ENCODE measurements around the gene PLEKHG2.

DNA sequence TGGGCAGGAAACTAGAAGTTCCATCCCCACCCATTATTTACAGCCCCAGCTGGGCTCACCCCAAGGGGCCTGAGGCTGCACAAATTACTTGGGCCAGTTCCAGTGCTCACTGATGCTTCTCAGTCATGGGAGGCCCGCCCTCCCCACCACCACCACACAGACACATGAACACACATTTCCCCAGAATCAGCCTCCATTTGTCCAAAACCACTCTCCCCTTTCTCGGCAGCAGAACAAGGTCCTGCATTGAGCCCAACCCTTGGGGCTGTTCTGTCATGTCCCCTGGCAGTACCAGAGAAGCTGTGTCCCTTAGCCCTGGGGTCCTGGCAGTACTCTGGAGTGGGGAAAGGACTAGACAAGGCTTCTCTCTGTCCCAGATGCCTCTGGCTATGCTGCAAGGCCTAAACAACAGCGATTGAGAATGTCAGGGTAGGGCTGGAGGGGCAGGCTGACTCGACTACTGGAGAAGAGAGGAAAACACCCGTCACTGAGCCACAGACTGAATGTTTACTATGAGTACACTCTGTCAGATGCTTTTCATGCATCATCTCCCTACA lies 48.5 kb upstream of the PLEKHG2 start:
- TF ChIP-seq, protein P1, sequence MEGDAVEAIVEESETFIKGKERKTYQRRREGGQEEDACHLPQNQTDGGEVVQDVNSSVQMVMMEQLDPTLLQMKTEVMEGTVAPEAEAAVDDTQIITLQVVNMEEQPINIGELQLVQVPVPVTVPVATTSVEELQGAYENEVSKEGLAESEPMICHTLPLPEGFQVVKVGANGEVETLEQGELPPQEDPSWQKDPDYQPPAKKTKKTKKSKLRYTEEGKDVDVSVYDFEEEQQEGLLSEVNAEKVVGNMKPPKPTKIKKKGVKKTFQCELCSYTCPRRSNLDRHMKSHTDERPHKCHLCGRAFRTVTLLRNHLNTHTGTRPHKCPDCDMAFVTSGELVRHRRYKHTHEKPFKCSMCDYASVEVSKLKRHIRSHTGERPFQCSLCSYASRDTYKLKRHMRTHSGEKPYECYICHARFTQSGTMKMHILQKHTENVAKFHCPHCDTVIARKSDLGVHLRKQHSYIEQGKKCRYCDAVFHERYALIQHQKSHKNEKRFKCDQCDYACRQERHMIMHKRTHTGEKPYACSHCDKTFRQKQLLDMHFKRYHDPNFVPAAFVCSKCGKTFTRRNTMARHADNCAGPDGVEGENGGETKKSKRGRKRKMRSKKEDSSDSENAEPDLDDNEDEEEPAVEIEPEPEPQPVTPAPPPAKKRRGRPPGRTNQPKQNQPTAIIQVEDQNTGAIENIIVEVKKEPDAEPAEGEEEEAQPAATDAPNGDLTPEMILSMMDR (IDR thresholded peaks at IDR 0.05), result no peak
- TF ChIP-seq POLR2AphosphoS5 (IDR thresholded peaks at IDR 0.05) (peak; percentile 26 to 45), POLR2A (IDR thresholded peaks at IDR 0.05; ENCODE audit: low read depth) (no peak), EP300 (IDR thresholded peaks at IDR 0.05) (peak; percentile 49)

Data from esophagus muscularis mucosa (tissue), 4 donors.